NCI-H187 treated with DMSO at 0.1 percent for 48 hours (cell line): Measurements from ENCODE around the gene OSBPL8.
"Not testable (repeated sequence)": the region's sequence is repeated elsewhere in the genome, so short reads cannot be mapped to it uniquely, and the experiment has no call there.

Source experiments
- DNase-seq: peaks from one replicate; lab custom pipeline; 2025; lab: John Stamatoyannopoulos, UW

The OSBPL8 gene

GRCh38 chr12:76520348-76520747 lies 39.2 kb downstream of the OSBPL8 start:
- no peak for DNase-seq

GRCh38 chr12:76519538-76519937 lies 40.0 kb downstream of the OSBPL8 start:
- DNase-seq: no peak

- no peak for DNase-seq
These were observed 40.9 kb downstream of the OSBPL8 start for GRCh38 chr12:76518699-76519098.

- no peak for DNase-seq
These were observed 44.3 kb downstream of the OSBPL8 start for GRCh38 chr12:76515271-76515670.

- not testable (repeated sequence) for DNase-seq
These were observed 48.4 kb downstream of the OSBPL8 start for GRCh38 chr12:76511116-76511716.

DNA sequence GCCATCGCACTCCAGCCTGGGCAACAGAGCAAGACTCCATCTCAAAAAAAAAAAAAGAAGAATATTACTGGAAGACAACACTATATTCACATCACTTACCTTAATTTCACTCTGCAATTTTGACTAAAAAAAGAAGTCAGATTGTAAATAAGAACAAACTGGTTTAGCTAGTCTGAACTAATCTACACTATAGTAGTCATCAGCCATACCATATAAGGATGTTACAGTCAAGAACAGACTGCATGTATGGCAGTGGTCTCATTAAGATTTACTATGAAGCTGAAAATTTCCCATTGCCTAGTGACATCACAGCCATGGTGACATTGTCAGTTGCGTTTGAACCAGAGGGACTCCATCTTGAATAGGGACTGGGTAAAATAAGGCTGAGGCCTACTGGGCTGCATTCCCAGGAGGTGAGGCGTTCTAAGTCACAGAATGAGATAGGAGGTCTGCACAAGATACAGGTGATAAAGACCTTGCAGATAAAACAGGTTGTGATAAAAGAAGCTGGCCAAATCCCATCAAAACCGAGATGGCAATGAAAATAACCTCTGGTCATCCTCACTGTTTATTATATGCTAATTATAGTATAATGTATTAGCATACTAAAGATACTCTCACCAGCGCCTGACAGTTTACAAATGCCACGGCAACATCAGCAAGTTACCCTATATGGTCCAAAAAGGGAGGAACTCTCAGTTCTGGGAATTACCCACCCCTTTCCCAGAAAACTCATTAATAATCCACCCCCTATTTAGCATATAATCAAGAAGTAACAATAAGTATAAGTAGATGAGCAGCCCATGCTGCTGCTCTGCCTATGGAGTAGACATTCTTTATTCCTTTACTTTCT lies 51.2 kb downstream of the OSBPL8 start:
- DNase-seq: no peak

- no peak for DNase-seq
These were observed 53.4 kb downstream of the OSBPL8 start for GRCh38 chr12:76506149-76506548.

DNA sequence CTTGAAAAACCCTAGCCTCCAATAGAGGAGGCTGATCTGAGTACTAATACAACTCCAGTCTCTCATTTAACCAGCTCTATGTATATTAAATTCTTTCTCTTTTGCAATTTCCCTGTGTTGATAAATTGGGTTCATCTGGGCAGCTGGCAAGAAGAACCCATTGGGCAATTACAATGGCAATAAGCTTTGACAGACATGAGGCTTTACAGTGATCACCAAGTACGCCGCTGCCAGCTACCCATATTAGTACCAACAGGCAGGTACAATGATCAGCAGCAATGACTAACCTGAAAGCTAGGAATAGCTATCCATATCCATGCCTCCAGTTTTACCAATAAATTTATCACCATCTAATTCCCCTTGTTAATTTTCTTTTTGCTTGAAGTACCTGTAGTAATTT lies 54.5 kb downstream of the OSBPL8 start:
- DNase-seq: no peak

DNA sequence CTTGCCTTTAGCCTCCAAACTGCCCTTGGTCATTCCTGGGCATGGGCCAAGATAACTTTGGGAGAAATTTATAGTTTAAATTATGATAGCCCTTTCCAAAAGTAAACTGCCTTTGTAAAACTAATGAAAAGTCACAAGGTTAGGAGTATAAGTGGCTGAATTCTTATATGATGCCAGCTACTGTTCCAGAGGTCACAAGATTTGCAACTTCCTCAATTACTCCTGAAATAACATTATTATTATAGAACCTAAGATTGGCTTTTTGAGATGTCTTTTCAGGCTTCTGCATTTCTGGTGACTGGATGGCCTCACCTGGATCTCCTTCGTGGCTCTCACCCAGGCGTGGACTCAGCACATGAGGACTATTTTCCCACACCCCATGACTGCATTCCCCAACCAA lies 55.0 kb downstream of the OSBPL8 start:
- no peak for DNase-seq

- DNase-seq: no peak
These were observed 55.6 kb downstream of the OSBPL8 start for GRCh38 chr12:76503957-76504356.

- DNase-seq: no peak
These were observed 58.2 kb downstream of the OSBPL8 start for GRCh38 chr12:76501390-76501789.

- DNase-seq: not testable (repeated sequence)
These were observed 60.4 kb downstream of the OSBPL8 start for GRCh38 chr12:76499136-76499535.

DNA sequence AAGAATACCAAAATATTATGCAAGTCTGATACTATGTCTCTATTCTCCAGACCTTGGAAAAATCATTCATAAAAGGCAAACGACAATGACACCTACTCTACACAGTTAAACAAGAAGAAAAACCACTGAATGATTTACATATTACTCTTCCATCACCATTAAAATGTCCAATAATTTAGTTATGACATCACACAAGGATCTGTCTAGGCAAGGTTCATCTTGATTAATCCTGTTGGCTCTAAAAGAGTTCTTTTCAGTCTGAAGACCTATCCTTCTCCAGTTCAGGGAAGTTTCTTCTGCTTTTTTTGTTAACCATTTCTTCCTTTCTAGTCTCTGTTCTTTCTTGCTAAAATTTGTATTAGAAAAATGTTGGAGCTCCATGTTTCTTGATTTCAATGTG lies 64.0 kb downstream of the OSBPL8 start:
- DNase-seq: no peak

DNA sequence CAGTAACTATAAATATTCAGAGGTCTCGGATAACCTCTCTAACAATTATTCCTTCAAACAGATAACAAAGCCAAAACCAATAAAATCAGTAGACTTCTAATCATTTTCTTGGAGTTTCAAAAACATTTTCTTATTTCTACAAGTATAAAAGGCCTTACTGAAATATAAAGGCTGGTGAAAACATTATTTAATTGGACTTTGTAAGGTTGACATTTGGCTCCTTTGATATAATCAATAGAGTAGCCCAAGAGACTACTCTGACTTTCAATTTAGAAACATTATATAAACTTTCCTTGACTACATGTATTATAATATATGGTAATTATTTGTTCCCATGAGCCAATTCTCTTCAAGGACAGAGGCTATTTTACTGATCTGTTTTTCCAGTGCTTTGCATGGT lies 68.3 kb downstream of the OSBPL8 start:
- no peak for DNase-seq

DNA sequence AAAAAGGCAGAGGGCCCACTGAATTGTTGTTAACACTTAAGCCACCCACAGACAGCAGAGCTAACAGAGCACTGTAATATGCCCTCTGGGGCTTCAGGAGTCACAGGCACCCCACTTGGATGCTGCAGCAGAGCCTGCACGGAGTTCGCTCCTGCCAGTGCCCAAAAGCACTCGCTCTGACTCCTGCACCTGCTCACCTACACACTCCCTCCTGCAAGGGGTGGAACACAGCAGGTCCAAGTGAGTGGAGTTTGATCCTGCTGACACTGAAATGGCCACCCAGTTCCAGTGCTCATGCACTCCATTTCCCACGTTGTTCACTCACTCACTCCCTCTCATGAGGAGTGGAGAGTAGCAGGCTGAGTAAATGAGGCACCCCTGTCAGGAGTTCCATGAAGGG lies 68.8 kb downstream of the OSBPL8 start:
- DNase-seq: no peak

- DNase-seq: no peak
These were observed 69.8 kb downstream of the OSBPL8 start for GRCh38 chr12:76489737-76490136.

- DNase-seq: no peak
These were observed 73.6 kb downstream of the OSBPL8 start for GRCh38 chr12:76486011-76486410.

DNA sequence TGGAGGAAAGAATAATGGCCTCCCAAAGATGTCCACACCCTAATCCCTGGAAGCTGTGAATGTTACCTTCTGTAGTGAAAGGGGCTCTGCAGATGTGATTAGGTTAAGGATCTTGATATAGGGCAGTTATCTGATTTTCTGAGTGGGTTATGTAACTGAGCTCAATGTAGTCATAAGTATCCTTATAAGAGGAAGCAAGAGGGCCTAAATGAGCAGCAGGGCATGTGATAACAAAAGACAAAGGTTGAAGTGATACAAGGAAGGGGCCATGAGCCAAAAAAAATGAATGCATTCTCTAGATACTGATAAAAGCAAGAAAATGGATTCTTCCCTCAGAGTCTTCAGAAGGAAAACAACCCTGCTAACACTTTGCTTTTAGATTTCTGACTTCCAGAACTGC lies 78.8 kb downstream of the OSBPL8 start:
- no peak for DNase-seq

DNA sequence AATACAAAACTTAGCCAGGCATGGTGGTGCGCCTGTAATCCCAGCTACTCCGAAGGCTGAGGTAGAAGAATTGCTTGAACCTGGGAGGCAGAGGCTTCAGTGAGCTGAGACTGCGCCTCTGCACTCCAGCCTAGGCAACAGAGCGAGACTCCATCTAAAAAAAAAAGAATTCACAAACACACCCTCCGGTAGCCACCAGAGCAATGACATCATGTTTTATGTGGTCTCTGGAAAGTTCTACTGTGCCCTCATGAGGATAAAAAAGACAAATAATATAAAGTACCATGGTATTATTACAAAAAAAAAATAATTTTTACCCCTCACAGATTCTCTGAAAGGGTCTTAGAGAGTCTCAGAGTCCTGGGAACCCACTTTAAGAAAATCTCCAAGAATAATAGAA lies 81.5 kb downstream of the OSBPL8 start:
- DNase-seq: no peak

- not testable (repeated sequence) for DNase-seq
These were observed 86.7 kb downstream of the OSBPL8 start for GRCh38 chr12:76472862-76473261.

GRCh38 chr12:76471579-76471978 lies 88.0 kb downstream of the OSBPL8 start:
- no peak for DNase-seq

GRCh38 chr12:76470028-76470939 lies 89.3 kb downstream of the OSBPL8 start:
- no peak for DNase-seq
